Measurements from ENCODE around the gene CLASP1.

Gene CLASP1

DNA sequence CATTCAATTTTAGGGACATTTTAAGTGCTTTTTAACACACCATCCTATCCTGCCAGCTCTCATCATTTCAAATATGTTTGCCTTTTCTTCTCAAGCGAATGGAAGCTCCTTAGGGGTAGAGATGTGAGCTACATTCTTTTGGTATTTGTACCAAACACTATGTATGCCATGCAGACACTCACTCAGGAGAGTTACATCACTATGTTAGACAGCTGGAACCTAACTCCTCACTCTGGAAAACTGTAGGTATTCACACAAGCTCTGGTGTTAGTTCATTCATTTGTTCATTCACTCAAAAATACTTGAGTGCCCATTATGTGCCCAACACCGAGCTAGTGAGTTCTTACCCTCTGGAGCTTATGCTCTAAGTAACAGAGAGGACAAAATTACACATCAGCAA lies 144.9 kb downstream of the CLASP1 start:
- TF ChIP-seq, protein P1, sequence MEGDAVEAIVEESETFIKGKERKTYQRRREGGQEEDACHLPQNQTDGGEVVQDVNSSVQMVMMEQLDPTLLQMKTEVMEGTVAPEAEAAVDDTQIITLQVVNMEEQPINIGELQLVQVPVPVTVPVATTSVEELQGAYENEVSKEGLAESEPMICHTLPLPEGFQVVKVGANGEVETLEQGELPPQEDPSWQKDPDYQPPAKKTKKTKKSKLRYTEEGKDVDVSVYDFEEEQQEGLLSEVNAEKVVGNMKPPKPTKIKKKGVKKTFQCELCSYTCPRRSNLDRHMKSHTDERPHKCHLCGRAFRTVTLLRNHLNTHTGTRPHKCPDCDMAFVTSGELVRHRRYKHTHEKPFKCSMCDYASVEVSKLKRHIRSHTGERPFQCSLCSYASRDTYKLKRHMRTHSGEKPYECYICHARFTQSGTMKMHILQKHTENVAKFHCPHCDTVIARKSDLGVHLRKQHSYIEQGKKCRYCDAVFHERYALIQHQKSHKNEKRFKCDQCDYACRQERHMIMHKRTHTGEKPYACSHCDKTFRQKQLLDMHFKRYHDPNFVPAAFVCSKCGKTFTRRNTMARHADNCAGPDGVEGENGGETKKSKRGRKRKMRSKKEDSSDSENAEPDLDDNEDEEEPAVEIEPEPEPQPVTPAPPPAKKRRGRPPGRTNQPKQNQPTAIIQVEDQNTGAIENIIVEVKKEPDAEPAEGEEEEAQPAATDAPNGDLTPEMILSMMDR (IDR thresholded peaks at IDR 0.05; ENCODE audit: low read depth, low read length): no peak
- H3K27me3 ChIP-seq (ENCODE audit: insufficient read depth, low read depth, severe bottlenecking): no peaks in the 10 kb centered on the region
- H3K9me3 ChIP-seq (ENCODE audit: severe bottlenecking): no peaks in the 10 kb centered on the region
- H3K27ac ChIP-seq: no peak overlapping the region
- H3K4me3 ChIP-seq (ENCODE audit: low read depth, low read length): no peak overlapping the region
- peaks cover 28% of the 10 kb centered on the region for H3K36me3 ChIP-seq
- DNase-seq: no peak

DNA sequence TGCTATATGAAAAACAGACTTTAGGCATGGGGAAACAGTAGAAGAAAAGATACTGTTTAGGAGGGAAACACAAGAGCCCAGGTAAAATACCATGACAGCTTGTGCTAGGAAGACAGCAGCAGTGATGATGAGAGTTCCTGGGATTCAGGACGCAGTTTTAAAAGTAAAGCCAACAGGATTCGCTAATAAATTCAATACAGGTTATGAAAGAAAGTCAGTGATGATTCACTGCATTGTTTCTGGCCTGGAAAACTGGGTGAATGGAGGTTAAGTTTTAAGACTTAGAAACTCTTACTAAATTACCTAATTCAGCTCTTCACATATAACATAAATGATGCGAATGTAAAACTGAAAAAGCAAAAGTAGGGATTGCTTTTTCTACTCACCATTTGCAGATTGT lies 146.5 kb downstream of the CLASP1 start:
- Histone ChIP-seq H3K27me3 (ENCODE audit: insufficient read depth, low read depth, severe bottlenecking) (no peaks in the 10 kb centered on the region), H3K4me3 (ENCODE audit: low read depth, low read length) (no peak overlapping the region), H3K27ac (no peak overlapping the region), H3K9me3 (ENCODE audit: severe bottlenecking) (no peaks in the 10 kb centered on the region), H3K36me3 (peaks cover 34% of the 10 kb centered on the region)
- TF ChIP-seq, protein P1 (IDR thresholded peaks at IDR 0.05; ENCODE audit: low read depth, low read length): no peak
- DNase-seq: no peak

DNA sequence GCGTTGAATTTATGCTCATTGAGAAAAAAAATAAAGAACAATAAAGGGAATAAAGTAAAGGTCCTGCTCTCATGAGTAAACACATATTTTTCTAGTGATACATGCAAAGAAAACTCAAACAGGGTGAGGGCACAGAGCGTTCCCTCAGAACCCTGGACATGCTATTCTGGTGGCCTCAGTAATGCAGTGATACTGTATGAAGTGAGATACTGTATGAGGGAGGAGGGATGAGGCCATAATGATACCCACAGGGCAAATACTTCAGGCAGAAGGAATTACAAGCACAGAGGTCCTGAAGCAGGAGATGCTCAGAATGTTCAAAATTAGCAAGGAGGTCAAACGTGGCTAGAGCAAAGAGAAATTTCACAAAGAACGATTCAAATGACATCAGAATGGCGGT lies 147.0 kb downstream of the CLASP1 start:
- TF ChIP-seq, protein P1 (IDR thresholded peaks at IDR 0.05; ENCODE audit: low read depth, low read length): no peak
- H3K27me3 ChIP-seq (ENCODE audit: insufficient read depth, low read depth, severe bottlenecking): no peaks in the 10 kb centered on the region
- H3K27ac ChIP-seq: no peak overlapping the region
- DNase-seq: no peak
- no peak overlapping the region for H3K4me3 ChIP-seq (ENCODE audit: low read depth, low read length)
- H3K36me3 ChIP-seq: peaks cover 34% of the 10 kb centered on the region
- H3K9me3 ChIP-seq (ENCODE audit: severe bottlenecking): no peaks in the 10 kb centered on the region

DNA sequence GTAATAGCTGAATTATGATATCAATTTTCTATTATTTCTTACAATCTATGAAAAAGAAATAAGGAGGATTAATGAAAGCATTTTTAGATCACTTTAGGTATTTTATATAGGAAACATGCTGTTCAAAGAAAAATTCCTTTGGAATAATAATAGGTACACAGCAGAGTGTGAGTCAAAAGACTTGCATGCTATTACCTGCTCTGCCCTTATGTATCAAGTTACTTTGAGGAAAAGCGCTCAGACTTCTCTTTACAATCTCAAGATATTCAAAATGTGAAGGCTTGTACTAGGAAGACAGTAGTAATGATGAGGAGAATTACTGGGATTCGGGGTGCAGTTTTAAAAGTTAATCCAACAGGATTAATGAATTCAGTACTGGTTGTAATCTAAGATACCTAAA lies 147.7 kb downstream of the CLASP1 start:
- Histone ChIP-seq H3K27me3 (ENCODE audit: insufficient read depth, low read depth, severe bottlenecking) (no peaks in the 10 kb centered on the region), H3K36me3 (peaks cover 35% of the 10 kb centered on the region), H3K9me3 (ENCODE audit: severe bottlenecking) (no peaks in the 10 kb centered on the region), H3K27ac (no peak overlapping the region), H3K4me3 (ENCODE audit: low read depth, low read length) (no peak overlapping the region)
- no peak for DNase-seq
- TF ChIP-seq, protein P1 (IDR thresholded peaks at IDR 0.05; ENCODE audit: low read depth, low read length): no peak

DNA sequence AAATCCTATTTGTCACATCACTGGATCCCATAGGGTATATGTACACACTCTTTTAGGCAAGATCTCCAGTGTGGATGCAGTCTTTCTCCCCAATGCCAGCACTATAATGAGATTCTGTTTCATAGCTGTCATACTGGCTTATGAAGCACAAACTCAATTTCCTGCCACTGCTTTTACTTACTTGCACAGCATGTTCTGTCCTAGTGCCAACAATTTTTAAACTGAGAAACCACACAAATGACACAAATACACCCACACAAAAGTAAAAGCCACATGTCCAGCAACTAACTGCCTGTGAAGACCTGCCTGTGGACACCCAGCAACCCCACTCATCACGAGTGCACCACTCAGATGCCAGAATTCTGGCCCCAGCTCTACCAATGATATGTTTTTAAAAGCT lies 148.2 kb downstream of the CLASP1 start:
- Histone ChIP-seq H3K4me3 (ENCODE audit: low read depth, low read length) (no peak overlapping the region), H3K27me3 (ENCODE audit: insufficient read depth, low read depth, severe bottlenecking) (no peaks in the 10 kb centered on the region), H3K27ac (no peak overlapping the region), H3K9me3 (ENCODE audit: severe bottlenecking) (no peaks in the 10 kb centered on the region), H3K36me3 (peaks cover 36% of the 10 kb centered on the region)
- DNase-seq: no peak
- TF ChIP-seq, protein P1 (IDR thresholded peaks at IDR 0.05; ENCODE audit: low read depth, low read length): no peak

DNA sequence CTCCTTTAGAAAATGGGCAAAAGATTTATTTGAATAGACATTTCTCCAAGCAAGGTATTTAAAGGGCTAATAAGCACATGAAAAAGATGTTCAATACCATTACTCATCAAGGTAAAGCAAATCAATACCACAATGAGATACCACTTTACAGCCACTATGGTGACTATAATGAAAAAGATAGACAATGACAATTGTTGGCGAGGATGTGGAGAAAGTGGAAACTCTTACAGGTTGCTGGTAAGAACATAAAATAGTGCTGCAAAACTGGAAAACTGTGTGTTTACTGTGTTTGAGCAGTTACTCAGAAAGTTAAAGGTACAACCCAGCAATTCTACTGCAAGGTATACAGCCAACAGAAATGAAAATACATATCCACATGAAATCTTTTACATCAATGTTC lies 150.5 kb downstream of the CLASP1 start:
- DNase-seq: no peak
- Histone ChIP-seq H3K36me3 (peaks cover 36% of the 10 kb centered on the region), H3K9me3 (ENCODE audit: severe bottlenecking) (no peaks in the 10 kb centered on the region), H3K27me3 (ENCODE audit: insufficient read depth, low read depth, severe bottlenecking) (no peaks in the 10 kb centered on the region), H3K4me3 (ENCODE audit: low read depth, low read length) (no peak overlapping the region), H3K27ac (no peak overlapping the region)
- TF ChIP-seq, protein P1 (IDR thresholded peaks at IDR 0.05; ENCODE audit: low read depth, low read length): no peak

Measured in WERI-Rb-1 (cell line).